Measurements from ENCODE around the gene RER1.

Gene RER1

GRCh38 chr1:2428490-2428889, 36.8 kb downstream of the RER1 start:
- Histone ChIP-seq H3K27me3 (ENCODE audit: insufficient read depth, insufficient read length) (peaks cover 9% of the 10 kb centered on the region), H3K4me1 (ENCODE audit: insufficient read depth, insufficient read length) (peaks cover 10% of the 10 kb centered on the region), H3K9ac (ENCODE audit: insufficient read length, low read depth) (no peak overlapping the region), H3K36me3 (ENCODE audit: insufficient read depth, insufficient read length, low read length) (no peaks in the 10 kb centered on the region), H3K4me3 (ENCODE audit: insufficient read length, low read depth) (no peak overlapping the region), H3K9me3 (ENCODE audit: insufficient read depth, low read length) (peaks cover 19% of the 10 kb centered on the region)
- no peak for DNase-seq (ENCODE audit: low read depth, low spot score)
- TF ChIP-seq YY1 (IDR thresholded peaks at IDR 0.05; ENCODE audit: insufficient read depth, insufficient read length): no peak
- no peak for TF ChIP-seq SUZ12 (IDR thresholded peaks at IDR 0.05; ENCODE audit: extremely low read depth, insufficient read depth, insufficient read length)
- no peak for TF ChIP-seq ZNF274 (IDR thresholded peaks at IDR 0.05; ENCODE audit: low read depth, low read length)

DNA sequence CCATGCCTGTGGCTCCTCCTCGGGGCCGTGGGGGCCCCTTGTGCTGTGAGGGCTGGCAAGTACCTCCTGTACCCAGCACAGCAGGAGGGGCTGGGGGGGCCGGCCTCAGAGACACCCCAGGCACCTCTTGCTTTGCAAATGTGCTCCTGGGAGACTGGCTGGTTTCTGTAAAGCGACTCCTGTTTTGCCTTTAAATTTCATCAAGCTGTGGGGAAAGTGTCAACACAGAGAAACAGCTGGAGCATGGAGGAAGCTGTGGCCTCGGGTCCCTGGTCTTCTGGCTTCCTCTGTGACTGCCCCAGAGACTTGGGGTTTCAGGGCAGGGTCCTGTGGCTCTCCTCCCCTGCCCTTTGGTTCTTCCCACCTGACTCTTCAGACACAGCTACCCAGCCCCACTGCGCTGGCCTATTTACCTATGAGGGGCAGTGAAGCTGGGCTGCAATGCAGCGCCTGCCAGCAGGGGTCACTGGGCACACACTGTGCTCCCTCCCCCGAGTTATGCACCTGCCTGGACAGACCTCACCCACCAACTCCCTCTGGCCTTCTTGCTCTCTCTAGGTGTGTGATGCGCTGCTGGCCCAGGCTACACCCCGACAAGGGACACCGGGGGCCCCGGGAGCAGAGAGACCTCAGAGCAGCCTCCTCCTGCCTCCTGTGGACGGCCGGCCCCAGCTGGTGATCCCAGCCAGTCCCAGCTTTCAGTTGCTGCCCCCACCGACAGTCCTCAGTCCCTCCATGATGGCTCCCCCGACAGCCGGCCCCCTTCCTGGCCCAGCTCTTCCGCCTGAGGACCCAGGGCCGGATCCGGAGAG, 38.3 kb downstream of the RER1 start:
- Histone ChIP-seq H3K9ac (ENCODE audit: insufficient read length, low read depth) (no peak overlapping the region), H3K4me3 (ENCODE audit: insufficient read length, low read depth) (no peak overlapping the region), H3K9me3 (ENCODE audit: insufficient read depth, low read length) (peaks cover 16% of the 10 kb centered on the region; the same call in 1 of the 2 replicates), H3K36me3 (ENCODE audit: insufficient read depth, insufficient read length, low read length) (no peaks in the 10 kb centered on the region), H3K27me3 (ENCODE audit: insufficient read depth, insufficient read length) (peaks cover 8% of the 10 kb centered on the region), H3K4me1 (ENCODE audit: insufficient read depth, insufficient read length) (peaks cover 10% of the 10 kb centered on the region)
- TF ChIP-seq ZNF274 (IDR thresholded peaks at IDR 0.05; ENCODE audit: low read depth, low read length): no peak
- TF ChIP-seq YY1 (IDR thresholded peaks at IDR 0.05; ENCODE audit: insufficient read depth, insufficient read length): no peak
- TF ChIP-seq SUZ12 (IDR thresholded peaks at IDR 0.05; ENCODE audit: extremely low read depth, insufficient read depth, insufficient read length): no peak
- DNase-seq (ENCODE audit: low read depth, low spot score): no peak

GRCh38 chr1:2430592-2430973, 38.9 kb downstream of the RER1 start:
- DNase-seq (ENCODE audit: low read depth, low spot score): no peak
- Histone ChIP-seq H3K4me1 (ENCODE audit: insufficient read depth, insufficient read length) (peaks cover 10% of the 10 kb centered on the region), H3K4me3 (ENCODE audit: insufficient read length, low read depth) (no peak overlapping the region), H3K27me3 (ENCODE audit: insufficient read depth, insufficient read length) (peaks cover 8% of the 10 kb centered on the region), H3K9ac (ENCODE audit: insufficient read length, low read depth) (no peak overlapping the region), H3K9me3 (ENCODE audit: insufficient read depth, low read length) (peaks cover 16% of the 10 kb centered on the region; the same call in 1 of the 2 replicates), H3K36me3 (ENCODE audit: insufficient read depth, insufficient read length, low read length) (no peaks in the 10 kb centered on the region)
- TF ChIP-seq YY1 (IDR thresholded peaks at IDR 0.05; ENCODE audit: insufficient read depth, insufficient read length) (no peak), ZNF274 (IDR thresholded peaks at IDR 0.05; ENCODE audit: low read depth, low read length) (no peak), SUZ12 (IDR thresholded peaks at IDR 0.05; ENCODE audit: extremely low read depth, insufficient read depth, insufficient read length) (no peak)

GRCh38 chr1:2431103-2431502, 39.5 kb downstream of the RER1 start:
- H3K4me3 ChIP-seq (ENCODE audit: insufficient read length, low read depth): no peak overlapping the region
- H3K36me3 ChIP-seq (ENCODE audit: insufficient read depth, insufficient read length, low read length): no peaks in the 10 kb centered on the region
- H3K9me3 ChIP-seq (ENCODE audit: insufficient read depth, low read length): peaks cover 16% of the 10 kb centered on the region; the same call in 1 of the 2 replicates
- H3K9ac ChIP-seq (ENCODE audit: insufficient read length, low read depth): no peak overlapping the region
- TF ChIP-seq ZNF274 (IDR thresholded peaks at IDR 0.05; ENCODE audit: low read depth, low read length) (no peak), YY1 (IDR thresholded peaks at IDR 0.05; ENCODE audit: insufficient read depth, insufficient read length) (no peak), SUZ12 (IDR thresholded peaks at IDR 0.05; ENCODE audit: extremely low read depth, insufficient read depth, insufficient read length) (no peak)
- DNase-seq (ENCODE audit: low read depth, low spot score): no peak
- H3K4me1 ChIP-seq (ENCODE audit: insufficient read depth, insufficient read length): peaks cover 10% of the 10 kb centered on the region
- H3K27me3 ChIP-seq (ENCODE audit: insufficient read depth, insufficient read length): peaks cover 4% of the 10 kb centered on the region

DNA sequence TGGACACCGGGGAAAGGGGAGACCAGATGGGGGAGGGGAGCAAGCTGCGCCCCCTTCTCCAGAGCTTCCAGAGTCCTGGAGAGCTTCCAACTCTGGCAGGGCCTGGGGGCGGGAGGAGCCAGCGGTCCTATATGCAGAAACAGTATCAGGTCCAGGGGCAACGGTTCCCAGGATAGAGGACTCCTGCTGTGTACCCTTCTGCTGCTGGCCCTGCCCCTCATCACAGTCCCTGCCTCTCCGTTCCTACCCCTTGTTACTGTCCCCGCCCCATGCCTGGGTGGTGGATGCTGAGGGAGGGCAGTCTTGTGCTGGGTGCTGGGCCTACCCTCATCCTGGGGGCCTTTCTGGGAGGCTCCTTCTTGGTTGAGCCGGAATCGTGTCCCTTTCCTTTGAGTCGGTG, 39.9 kb downstream of the RER1 start:
- H3K4me1 ChIP-seq (ENCODE audit: insufficient read depth, insufficient read length): peaks cover 10% of the 10 kb centered on the region

DNA sequence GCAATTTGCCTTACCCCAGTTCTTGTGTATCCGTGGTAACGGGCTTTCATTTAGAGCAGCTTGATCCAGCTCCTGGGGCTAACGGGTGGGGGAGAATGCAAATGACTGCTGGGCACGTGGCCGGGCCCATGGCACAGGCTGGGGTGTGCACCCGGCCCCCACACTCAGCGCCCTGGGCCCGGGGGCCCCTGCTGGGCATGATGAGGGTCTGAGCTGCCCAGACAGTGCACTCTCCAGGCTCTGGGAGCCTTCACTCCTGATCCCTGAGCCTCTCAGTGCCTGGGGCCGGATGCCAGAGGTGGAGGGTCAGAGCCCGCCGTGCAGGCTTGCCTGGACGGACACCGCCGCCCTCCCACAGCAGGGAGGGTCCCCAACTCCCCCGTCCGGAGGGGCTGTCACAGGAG, 40.8 kb downstream of the RER1 start:
- Histone ChIP-seq H3K36me3 (ENCODE audit: insufficient read depth, insufficient read length, low read length) (no peaks in the 10 kb centered on the region), H3K9ac (ENCODE audit: insufficient read length, low read depth) (no peak overlapping the region), H3K4me3 (ENCODE audit: insufficient read length, low read depth) (no peak overlapping the region), H3K27me3 (ENCODE audit: insufficient read depth, insufficient read length) (peaks cover 4% of the 10 kb centered on the region), H3K4me1 (ENCODE audit: insufficient read depth, insufficient read length) (peaks cover 10% of the 10 kb centered on the region), H3K9me3 (ENCODE audit: insufficient read depth, low read length) (peaks cover 16% of the 10 kb centered on the region; the same call in 1 of the 2 replicates)
- no peak for DNase-seq (ENCODE audit: low read depth, low spot score)
- no peak for TF ChIP-seq SUZ12 (IDR thresholded peaks at IDR 0.05; ENCODE audit: extremely low read depth, insufficient read depth, insufficient read length)
- TF ChIP-seq ZNF274 (IDR thresholded peaks at IDR 0.05; ENCODE audit: low read depth, low read length): no peak
- TF ChIP-seq YY1 (IDR thresholded peaks at IDR 0.05; ENCODE audit: insufficient read depth, insufficient read length): no peak

More for the DNA sequence above, 39.9 kb downstream of the RER1 start:
- no peaks in the 10 kb centered on the region for H3K36me3 ChIP-seq (ENCODE audit: insufficient read depth, insufficient read length, low read length)
- no peak for DNase-seq (ENCODE audit: low read depth, low spot score)
- peaks cover 16% of the 10 kb centered on the region; the same call in 1 of the 2 replicates for H3K9me3 ChIP-seq (ENCODE audit: insufficient read depth, low read length)
- H3K27me3 ChIP-seq (ENCODE audit: insufficient read depth, insufficient read length): peaks cover 4% of the 10 kb centered on the region
- H3K9ac ChIP-seq (ENCODE audit: insufficient read length, low read depth): no peak overlapping the region
- no peak for TF ChIP-seq SUZ12 (IDR thresholded peaks at IDR 0.05; ENCODE audit: extremely low read depth, insufficient read depth, insufficient read length)
- TF ChIP-seq ZNF274 (IDR thresholded peaks at IDR 0.05; ENCODE audit: low read depth, low read length): no peak
- TF ChIP-seq YY1 (IDR thresholded peaks at IDR 0.05; ENCODE audit: insufficient read depth, insufficient read length): no peak
- H3K4me3 ChIP-seq (ENCODE audit: insufficient read length, low read depth): no peak overlapping the region

DNA sequence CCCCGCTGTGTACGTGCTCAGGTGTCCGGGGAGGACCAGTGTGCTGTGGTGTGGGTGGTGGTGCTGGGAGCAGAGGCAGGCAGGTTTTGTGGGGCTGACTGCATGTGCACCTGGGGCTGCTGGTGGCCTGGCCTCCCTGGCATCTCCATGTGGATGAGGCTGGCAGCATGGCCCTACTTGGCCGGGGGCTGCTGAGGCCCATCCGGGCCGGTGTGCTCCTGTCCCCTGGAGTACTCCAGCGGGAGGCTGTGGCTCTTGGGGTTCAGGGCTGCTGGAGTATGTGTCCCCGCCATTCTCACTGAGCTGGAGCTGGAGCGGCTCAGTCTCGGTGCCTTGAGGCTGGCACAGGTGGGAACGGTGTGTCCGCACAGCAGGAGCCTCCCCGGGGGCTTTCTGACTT, 41.6 kb downstream of the RER1 start:
- Histone ChIP-seq H3K4me3 (ENCODE audit: insufficient read length, low read depth) (no peak overlapping the region), H3K36me3 (ENCODE audit: insufficient read depth, insufficient read length, low read length) (no peaks in the 10 kb centered on the region), H3K27me3 (ENCODE audit: insufficient read depth, insufficient read length) (peaks cover 4% of the 10 kb centered on the region), H3K4me1 (ENCODE audit: insufficient read depth, insufficient read length) (peaks cover 10% of the 10 kb centered on the region), H3K9ac (ENCODE audit: insufficient read length, low read depth) (no peak overlapping the region), H3K9me3 (ENCODE audit: insufficient read depth, low read length) (peaks cover 16% of the 10 kb centered on the region; the same call in 1 of the 2 replicates)
- no peak for DNase-seq (ENCODE audit: low read depth, low spot score)
- TF ChIP-seq YY1 (IDR thresholded peaks at IDR 0.05; ENCODE audit: insufficient read depth, insufficient read length) (no peak), SUZ12 (IDR thresholded peaks at IDR 0.05; ENCODE audit: extremely low read depth, insufficient read depth, insufficient read length) (no peak)

Data from NT2/D1 (cell line).